K562 (cell line): ENCODE data around the gene C3. TPM values are rescaled to one million over a fixed set of nuclear protein-coding genes. Genes with fewer than 3 reads are reported as not detected.

Experiments
- BRD9 ChIP-seq: fragments of 450-650 bp; IDR thresholded peaks from 2 replicates; pipeline ENCODE4 v1.6.1; 2018; ENCODE audit warnings: low read depth; ENCODE audit not compliant: partially characterized antibody
- CREBBP ChIP-seq: IDR thresholded peaks from one replicate; pipeline ENCODE4 v1.6.1; 2012; ENCODE audit warnings: low read depth, mild to moderate bottlenecking, control low read depth, inconsistent platforms, low read length
- CREM ChIP-seq: IDR thresholded peaks from 2 replicates; pipeline ENCODE4 v1.6.1; 2014; ENCODE audit warnings: antibody characterized with exemption, low read depth
- ELF4 ChIP-seq: fragments of 450-650 bp; formaldehyde crosslinking; IDR thresholded peaks from 2 replicates; pipeline ENCODE4 v1.4.0; 2022; ENCODE audit warnings: missing genetic modification characterization
- FOXA3 ChIP-seq, 2 experiments: fragments of 450-650 bp in 1 of 2; sonication (generic) in 1 of 2; formaldehyde crosslinking; IDR thresholded peaks in 1 of 2; conservative IDR thresholded peaks in 1 of 2; 2 replicates each; pipeline versions ENCODE4 v1.4.0 to v1.8.0; 2020 to 2022; ENCODE audit warnings: mild to moderate bottlenecking in 2 of 2, missing genetic modification reagents in 1 of 2
- FOXK1 ChIP-seq: sonication (generic); formaldehyde crosslinking; IDR thresholded peaks from 2 replicates; pipeline ENCODE4 v1.8.0; 2022; ENCODE audit warnings: missing genetic modification reagents, mild to moderate bottlenecking, borderline replicate concordance
- HSF4 ChIP-seq: fragments of 250-450 bp; sonication (Bioruptor Pico); IDR thresholded peaks from 2 replicates; pipeline ENCODE4 v2.1.2; 2022; ENCODE audit warnings: mild to moderate bottlenecking, moderate library complexity, borderline replicate concordance
- JUNB ChIP-seq: fragments of 450-650 bp; formaldehyde crosslinking; conservative IDR thresholded peaks from 2 replicates; pipeline ENCODE4 v1.4.0; 2020; ENCODE audit warnings: mild to moderate bottlenecking
- KAT2B ChIP-seq: IDR thresholded peaks from one replicate; pipeline ENCODE4 v1.6.1; 2012; ENCODE audit warnings: low read depth, mild to moderate bottlenecking, control low read depth, inconsistent platforms, low read length, moderate library complexity
- RBBP5 ChIP-seq: fragments of 200-600 bp; sonication (generic); IDR thresholded peaks from 2 replicates; pipeline ENCODE4 v1.6.1; 2012; ENCODE audit warnings: borderline replicate concordance, mild to moderate bottlenecking, low read length, control low read depth, inconsistent platforms; ENCODE audit not compliant: insufficient read depth, poor library complexity, severe bottlenecking
- SMAD1 ChIP-seq: fragments of 150-350 bp; IDR thresholded peaks from 2 replicates; pipeline ENCODE4 v1.6.1; 2014; ENCODE audit warnings: low read length, low read depth; ENCODE audit not compliant: partially characterized antibody
- ZC3H4 ChIP-seq: sonication (generic); formaldehyde crosslinking; IDR thresholded peaks from 2 replicates; pipeline ENCODE4 v1.9.0; 2021; ENCODE audit warnings: missing genetic modification reagents, borderline replicate concordance
- ZC3H8 ChIP-seq: fragments of 450-650 bp; IDR thresholded peaks from 2 replicates; pipeline ENCODE4 v1.6.1; 2017
- ZNF124 ChIP-seq: sonication (generic); formaldehyde crosslinking; IDR thresholded peaks from 2 replicates; pipeline ENCODE4 v1.8.1; 2022; ENCODE audit warnings: missing genetic modification reagents
- ZNF146 ChIP-seq: IDR thresholded peaks from one replicate; pipeline ENCODE4 v1.6.1; 2018; ENCODE audit warnings: missing compliant biosample characterization; ENCODE audit not compliant: unreplicated experiment
- ZNF551 ChIP-seq: fragments of 250-450 bp; sonication (Bioruptor Pico); IDR thresholded peaks from 2 replicates; pipeline ENCODE4 v1.5.0; 2021; ENCODE audit warnings: mild to moderate bottlenecking, moderate library complexity
- polyA plus RNA-seq, 8 experiments: library from polyadenylated mRNA; depleted of rRNA in 4 of 8; stranded (reverse) in 5 of 8; unstranded in 3 of 8; fragments of >200 nt; fragmentation: Nextera tagmentation in 2 of 8; fragmentation: Illumina TruSeq in 1 of 8; extraction: Ambion mirVana in 2 of 8; extraction: Trizol in 1 of 8; gene quantifications; 2 replicates each; pipeline versions ENCODE4 v1.2.1 to v1.2.3, GENCODE V29; 2011 to 2014; ENCODE audit warnings: inconsistent platforms in 1 of 8, missing spikeins in 1 of 8
- total RNA-seq, 7 experiments: library from RNA; depleted of rRNA in 6 of 7; stranded (reverse); fragments of >200 nt in 6 of 7; fragmentation: Illumina TruSeq in 2 of 7; extraction: Trizol in 2 of 7; gene quantifications; 2 replicates each; pipeline versions ENCODE4 v1.2.1 to v1.2.3, GENCODE V29; 2011 to 2021; ENCODE audit warnings: low replicate concordance in 1 of 7
- TF ChIP-seq, protein P1 (sequence below): sonication (generic); formaldehyde crosslinking; IDR thresholded peaks from 2 replicates; pipeline ENCODE4 v1.8.0; 2023; ENCODE audit warnings: missing genetic modification reagents, mild to moderate bottlenecking, borderline replicate concordance
- TF ChIP-seq, protein P2 (sequence below): sonication (generic); formaldehyde crosslinking; IDR thresholded peaks from 2 replicates; pipeline ENCODE4 v1.8.0; 2023; ENCODE audit warnings: mild to moderate bottlenecking, missing genetic modification reagents
- TF ChIP-seq, protein P3 (sequence below): fragments of 250-450 bp; sonication (Bioruptor Pico); IDR thresholded peaks from 2 replicates; pipeline ENCODE4 v1.4.0; 2020

The C3 gene
- total and polyA plus RNA-seq, 9 of the 15 experiments (the other 6 are each of a cell fraction or from before 2014, with no cell fraction given): 0.59 to 10.6 (median 2.2) TPM

DNA sequence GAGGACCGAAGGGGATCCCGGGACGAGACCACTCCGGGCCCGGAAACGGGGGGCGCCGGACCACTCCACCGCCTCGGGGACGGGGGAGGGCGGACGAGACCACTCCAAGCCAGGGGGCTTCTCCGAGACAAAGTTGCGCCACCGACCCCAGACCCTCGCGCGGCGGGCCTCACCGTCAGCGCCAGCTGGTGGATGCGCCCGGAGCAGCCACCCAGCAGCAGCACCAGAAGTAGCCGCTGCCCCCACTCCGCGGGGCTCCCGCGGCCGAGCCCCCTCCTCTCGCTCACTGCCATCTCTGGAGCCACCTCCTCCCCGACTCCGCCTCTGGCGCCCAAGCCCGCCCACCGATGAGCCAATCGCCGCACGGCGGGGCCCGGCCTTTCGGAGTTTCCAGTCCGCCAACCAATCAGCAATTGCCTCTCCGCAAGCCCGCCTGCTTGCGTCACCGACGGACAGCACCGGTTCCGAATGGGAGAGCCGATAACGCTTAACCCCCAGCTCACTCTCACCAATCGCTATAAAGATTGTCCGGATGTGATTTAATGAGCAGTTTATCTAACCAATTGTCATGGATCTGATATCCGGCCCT lies 16.9 kb upstream of the C3 start, which contains the start of gene GPR108 (continued):
- TF ChIP-seq, protein P1, sequence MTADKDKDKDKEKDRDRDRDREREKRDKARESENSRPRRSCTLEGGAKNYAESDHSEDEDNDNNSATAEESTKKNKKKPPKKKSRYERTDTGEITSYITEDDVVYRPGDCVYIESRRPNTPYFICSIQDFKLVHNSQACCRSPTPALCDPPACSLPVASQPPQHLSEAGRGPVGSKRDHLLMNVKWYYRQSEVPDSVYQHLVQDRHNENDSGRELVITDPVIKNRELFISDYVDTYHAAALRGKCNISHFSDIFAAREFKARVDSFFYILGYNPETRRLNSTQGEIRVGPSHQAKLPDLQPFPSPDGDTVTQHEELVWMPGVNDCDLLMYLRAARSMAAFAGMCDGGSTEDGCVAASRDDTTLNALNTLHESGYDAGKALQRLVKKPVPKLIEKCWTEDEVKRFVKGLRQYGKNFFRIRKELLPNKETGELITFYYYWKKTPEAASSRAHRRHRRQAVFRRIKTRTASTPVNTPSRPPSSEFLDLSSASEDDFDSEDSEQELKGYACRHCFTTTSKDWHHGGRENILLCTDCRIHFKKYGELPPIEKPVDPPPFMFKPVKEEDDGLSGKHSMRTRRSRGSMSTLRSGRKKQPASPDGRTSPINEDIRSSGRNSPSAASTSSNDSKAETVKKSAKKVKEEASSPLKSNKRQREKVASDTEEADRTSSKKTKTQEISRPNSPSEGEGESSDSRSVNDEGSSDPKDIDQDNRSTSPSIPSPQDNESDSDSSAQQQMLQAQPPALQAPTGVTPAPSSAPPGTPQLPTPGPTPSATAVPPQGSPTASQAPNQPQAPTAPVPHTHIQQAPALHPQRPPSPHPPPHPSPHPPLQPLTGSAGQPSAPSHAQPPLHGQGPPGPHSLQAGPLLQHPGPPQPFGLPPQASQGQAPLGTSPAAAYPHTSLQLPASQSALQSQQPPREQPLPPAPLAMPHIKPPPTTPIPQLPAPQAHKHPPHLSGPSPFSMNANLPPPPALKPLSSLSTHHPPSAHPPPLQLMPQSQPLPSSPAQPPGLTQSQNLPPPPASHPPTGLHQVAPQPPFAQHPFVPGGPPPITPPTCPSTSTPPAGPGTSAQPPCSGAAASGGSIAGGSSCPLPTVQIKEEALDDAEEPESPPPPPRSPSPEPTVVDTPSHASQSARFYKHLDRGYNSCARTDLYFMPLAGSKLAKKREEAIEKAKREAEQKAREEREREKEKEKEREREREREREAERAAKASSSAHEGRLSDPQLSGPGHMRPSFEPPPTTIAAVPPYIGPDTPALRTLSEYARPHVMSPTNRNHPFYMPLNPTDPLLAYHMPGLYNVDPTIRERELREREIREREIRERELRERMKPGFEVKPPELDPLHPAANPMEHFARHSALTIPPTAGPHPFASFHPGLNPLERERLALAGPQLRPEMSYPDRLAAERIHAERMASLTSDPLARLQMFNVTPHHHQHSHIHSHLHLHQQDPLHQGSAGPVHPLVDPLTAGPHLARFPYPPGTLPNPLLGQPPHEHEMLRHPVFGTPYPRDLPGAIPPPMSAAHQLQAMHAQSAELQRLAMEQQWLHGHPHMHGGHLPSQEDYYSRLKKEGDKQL (CRISPR knock-in tag): no peak
- 0 out of 2 replicates have a peak, but pooled peaks have one; percentile 28 for TF ChIP-seq ELF4 (CRISPR knock-in tag)
- no peak for TF ChIP-seq ZC3H8
- TF ChIP-seq, protein P2, sequence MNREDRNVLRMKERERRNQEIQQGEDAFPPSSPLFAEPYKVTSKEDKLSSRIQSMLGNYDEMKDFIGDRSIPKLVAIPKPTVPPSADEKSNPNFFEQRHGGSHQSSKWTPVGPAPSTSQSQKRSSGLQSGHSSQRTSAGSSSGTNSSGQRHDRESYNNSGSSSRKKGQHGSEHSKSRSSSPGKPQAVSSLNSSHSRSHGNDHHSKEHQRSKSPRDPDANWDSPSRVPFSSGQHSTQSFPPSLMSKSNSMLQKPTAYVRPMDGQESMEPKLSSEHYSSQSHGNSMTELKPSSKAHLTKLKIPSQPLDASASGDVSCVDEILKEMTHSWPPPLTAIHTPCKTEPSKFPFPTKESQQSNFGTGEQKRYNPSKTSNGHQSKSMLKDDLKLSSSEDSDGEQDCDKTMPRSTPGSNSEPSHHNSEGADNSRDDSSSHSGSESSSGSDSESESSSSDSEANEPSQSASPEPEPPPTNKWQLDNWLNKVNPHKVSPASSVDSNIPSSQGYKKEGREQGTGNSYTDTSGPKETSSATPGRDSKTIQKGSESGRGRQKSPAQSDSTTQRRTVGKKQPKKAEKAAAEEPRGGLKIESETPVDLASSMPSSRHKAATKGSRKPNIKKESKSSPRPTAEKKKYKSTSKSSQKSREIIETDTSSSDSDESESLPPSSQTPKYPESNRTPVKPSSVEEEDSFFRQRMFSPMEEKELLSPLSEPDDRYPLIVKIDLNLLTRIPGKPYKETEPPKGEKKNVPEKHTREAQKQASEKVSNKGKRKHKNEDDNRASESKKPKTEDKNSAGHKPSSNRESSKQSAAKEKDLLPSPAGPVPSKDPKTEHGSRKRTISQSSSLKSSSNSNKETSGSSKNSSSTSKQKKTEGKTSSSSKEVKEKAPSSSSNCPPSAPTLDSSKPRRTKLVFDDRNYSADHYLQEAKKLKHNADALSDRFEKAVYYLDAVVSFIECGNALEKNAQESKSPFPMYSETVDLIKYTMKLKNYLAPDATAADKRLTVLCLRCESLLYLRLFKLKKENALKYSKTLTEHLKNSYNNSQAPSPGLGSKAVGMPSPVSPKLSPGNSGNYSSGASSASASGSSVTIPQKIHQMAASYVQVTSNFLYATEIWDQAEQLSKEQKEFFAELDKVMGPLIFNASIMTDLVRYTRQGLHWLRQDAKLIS: no peak
- TF ChIP-seq FOXK1: no peak
- no peak for TF ChIP-seq ZNF146 (CRISPR knock-in tag)
- no peak for TF ChIP-seq ZC3H4
- no peak for TF ChIP-seq ZNF551 (CRISPR knock-in tag)
- TF ChIP-seq CREM: peak; percentile 98
- TF ChIP-seq RBBP5: no peak
- TF ChIP-seq JUNB: no peak
- no peak for TF ChIP-seq BRD9
- no peak for TF ChIP-seq HSF4 (CRISPR knock-in tag)
- TF ChIP-seq CREBBP: no peak
- TF ChIP-seq FOXA3 (CRISPR knock-in tag; conservative IDR thresholded peaks at IDR 0.05 in 1 of 2, IDR thresholded peaks at IDR 0.05 in 1 of 2): no peak
- TF ChIP-seq KAT2B: no peak
- TF ChIP-seq, protein P3, sequence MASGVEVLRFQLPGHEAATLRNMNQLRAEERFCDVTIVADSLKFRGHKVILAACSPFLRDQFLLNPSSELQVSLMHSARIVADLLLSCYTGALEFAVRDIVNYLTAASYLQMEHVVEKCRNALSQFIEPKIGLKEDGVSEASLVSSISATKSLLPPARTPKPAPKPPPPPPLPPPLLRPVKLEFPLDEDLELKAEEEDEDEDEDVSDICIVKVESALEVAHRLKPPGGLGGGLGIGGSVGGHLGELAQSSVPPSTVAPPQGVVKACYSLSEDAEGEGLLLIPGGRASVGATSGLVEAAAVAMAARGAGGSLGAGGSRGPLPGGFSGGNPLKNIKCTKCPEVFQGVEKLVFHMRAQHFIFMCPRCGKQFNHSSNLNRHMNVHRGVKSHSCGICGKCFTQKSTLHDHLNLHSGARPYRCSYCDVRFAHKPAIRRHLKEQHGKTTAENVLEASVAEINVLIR (CRISPR knock-in tag): peak; percentile 97
- TF ChIP-seq ZNF124: no peak
- no peak for TF ChIP-seq SMAD1
